PC-9 (cell line): ENCODE data around the gene TSPY9.
"Not testable (repeated sequence)": the region's sequence is repeated elsewhere in the genome, so short reads cannot be mapped to it uniquely, and the experiment has no call there.

Source experiments
- CTCF ChIP-seq: fragments of 200-600 bp; sonication (generic); conservative IDR thresholded peaks from 2 replicates; pipeline ENCODE4 v1.6.1; 2017; ENCODE audit warnings: mixed run types, antibody characterized with exemption, mild to moderate bottlenecking, moderate library complexity
- EZH2 ChIP-seq: fragments of 200-600 bp; sonication (generic); IDR thresholded peaks from 2 replicates; pipeline ENCODE4 v1.8.0; 2017; ENCODE audit warnings: antibody characterized with exemption, low read depth

- not testable (repeated sequence) for TF ChIP-seq EZH2, CTCF
These were observed 29.2 kb downstream of the TSPY9 start for GRCh38 chrY:9516287-9516686.
